GM18526 (cell line): ENCODE results near the gene SERPINA3.

Experiments
- POLR2A ChIP-seq: IDR thresholded peaks from 3 replicates; pipeline ENCODE4 v1.6.1; 2011; ENCODE audit not compliant: insufficient read length; ENCODE audit errors: extremely low read depth

Gene SERPINA3

DNA sequence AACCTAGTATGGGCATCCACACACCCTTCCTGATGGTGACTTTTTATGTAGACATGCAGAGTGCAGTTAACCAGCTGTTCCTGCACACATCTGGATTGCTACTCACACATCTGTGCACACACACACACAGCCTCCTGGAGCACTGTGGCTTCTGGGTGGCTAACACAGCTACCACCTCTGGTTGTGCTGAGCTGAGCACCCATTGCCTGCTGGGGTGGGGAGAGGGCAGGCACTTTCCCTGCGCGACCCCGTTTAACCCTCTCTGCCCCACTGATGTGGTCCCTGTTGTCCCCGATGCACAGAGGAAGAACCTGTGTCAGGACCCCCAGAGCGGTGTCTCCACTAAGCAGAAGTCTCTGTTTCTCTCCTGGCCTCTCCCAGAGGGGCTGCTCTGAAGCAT lies 14.4 kb upstream of the SERPINA3 start:
- no peak for TF ChIP-seq POLR2A

- TF ChIP-seq POLR2A: no peak
Measured at GRCh38 chr14:94598506-94598815, 13.7 kb upstream of the SERPINA3 start.

- TF ChIP-seq POLR2A: no peak
Measured at GRCh38 chr14:94598816-94599655, 13.2 kb upstream of the SERPINA3 start.

GRCh38 chr14:94599656-94600004 lies 12.6 kb upstream of the SERPINA3 start:
- TF ChIP-seq POLR2A: no peak

GRCh38 chr14:94600148-94600545 lies 12.0 kb upstream of the SERPINA3 start:
- no peak for TF ChIP-seq POLR2A

DNA sequence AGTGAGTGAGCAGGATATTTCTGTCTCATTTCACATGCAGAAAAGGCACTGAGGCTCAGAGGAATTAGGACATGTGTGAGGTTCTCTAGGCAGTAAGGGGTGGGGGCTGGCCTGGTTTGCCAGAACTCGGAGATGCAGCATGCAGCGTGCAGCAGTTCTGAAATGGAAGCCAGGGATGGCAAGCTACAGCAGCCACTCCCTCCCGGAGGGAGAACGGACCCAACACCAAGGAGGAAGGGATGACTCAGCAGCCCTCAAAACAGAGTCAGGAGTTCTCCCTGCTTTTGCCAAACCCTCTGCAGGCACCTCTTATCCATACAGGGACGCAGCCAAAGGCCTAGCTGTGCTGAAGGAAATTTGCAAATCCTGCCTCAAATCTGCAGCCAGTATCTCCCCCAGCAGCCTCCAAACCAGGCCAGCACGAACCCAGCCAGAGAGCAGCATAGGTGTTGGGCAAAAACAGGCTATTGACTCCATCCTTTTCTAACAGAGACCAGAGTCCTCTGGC lies 10.3 kb upstream of the SERPINA3 start:
- TF ChIP-seq POLR2A: no peak

GRCh38 chr14:94602722-94603121 lies 9.5 kb upstream of the SERPINA3 start:
- TF ChIP-seq POLR2A: no peak

- TF ChIP-seq POLR2A: no peak
Measured at GRCh38 chr14:94605361-94605760, 6.8 kb upstream of the SERPINA3 start.

DNA sequence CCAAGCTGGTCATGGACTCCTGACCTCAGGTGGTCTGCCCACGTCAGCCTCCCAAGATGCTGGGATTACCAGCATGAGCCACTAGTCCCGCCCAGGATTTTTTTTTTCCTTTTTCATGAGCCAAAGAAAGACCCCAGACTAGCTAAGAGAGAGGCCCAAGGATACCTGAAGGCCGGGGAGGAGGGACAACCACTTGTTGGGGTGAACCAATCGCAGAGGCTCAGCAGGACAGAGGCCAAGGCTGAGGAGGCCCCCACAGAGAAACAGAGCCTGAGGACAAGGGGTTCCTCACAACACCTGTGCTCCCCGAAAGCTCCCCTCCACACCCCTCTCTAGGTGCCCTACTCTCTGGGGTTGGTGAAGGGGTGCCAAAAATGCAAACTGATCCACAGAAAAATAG lies 1.0 kb upstream of the SERPINA3 start:
- no peak for TF ChIP-seq POLR2A

GRCh38 chr14:94612580-94613554 lies 676 bp downstream of the SERPINA3 start:
- no peak for TF ChIP-seq POLR2A

DNA sequence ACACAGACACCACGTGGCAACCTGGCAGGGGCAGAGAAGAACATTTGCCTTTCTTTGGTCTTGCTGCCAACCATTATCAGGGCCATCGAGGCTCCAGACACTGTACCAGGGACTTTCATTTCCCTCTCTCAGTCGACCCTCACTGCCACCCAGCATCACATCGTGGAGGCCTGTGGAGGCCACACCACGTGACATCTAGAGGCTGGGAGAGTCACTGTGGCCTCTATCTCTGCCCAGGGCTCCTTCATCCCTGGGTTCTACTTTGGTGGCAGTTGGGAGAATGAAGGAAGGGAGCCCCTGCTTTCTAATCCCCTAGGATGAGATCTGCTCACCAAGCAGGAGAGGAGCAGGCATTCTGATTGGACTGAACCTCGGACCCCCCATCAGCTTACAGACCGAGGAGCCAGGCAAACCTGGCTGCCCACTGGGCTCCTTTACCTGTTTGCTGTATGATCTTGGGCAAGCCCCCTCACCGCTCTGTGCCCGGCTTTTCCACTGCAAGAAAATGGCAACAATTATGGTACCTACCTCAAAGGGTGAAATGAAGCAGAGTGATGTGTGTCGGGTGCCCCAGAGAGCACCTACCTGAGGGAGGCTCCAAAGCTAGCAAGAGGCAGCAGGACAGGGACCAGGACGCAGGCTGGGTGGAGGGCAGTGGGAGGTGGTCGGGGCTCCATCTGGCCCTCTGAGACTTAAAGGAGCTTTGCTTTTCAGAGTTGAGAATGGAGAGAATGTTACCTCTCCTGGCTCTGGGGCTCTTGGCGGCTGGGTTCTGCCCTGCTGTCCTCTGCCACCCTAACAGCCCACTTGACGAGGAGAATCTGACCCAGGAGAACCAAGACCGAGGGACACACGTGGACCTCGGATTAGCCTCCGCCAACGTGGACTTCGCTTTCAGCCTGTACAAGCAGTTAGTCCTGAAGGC lies 1.8 kb downstream of the SERPINA3 start:
- TF ChIP-seq POLR2A: no peak

DNA sequence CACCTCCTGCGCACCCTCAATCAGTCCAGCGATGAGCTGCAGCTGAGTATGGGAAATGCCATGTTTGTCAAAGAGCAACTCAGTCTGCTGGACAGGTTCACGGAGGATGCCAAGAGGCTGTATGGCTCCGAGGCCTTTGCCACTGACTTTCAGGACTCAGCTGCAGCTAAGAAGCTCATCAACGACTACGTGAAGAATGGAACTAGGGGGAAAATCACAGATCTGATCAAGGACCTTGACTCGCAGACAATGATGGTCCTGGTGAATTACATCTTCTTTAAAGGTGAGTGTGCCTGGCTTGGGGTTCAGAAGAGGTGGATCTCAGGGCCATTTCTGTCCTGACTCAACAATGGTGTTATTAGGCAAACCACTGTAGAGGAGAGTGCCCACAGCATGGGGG lies 2.6 kb downstream of the SERPINA3 start:
- TF ChIP-seq POLR2A: no peak

DNA sequence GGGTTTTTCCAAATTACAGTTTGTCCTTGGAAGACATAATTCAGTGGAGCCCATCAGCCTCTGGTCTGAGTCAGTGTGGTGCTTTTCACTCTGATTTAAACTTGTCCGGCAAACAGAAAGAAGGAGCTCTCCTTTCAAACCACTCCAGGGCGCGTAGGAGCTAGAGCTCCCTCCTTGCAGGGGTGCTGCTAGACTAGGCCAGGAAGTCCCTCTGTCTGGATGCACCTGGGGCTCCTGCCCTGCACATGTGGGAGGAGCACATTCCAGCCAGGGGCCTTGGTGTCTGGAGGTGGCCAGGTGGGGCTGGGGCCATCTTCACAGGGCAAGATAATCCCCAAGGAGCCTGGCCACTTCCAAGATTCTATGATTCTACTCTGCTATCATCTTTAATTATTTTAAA lies 3.1 kb downstream of the SERPINA3 start:
- TF ChIP-seq POLR2A: no peak

DNA sequence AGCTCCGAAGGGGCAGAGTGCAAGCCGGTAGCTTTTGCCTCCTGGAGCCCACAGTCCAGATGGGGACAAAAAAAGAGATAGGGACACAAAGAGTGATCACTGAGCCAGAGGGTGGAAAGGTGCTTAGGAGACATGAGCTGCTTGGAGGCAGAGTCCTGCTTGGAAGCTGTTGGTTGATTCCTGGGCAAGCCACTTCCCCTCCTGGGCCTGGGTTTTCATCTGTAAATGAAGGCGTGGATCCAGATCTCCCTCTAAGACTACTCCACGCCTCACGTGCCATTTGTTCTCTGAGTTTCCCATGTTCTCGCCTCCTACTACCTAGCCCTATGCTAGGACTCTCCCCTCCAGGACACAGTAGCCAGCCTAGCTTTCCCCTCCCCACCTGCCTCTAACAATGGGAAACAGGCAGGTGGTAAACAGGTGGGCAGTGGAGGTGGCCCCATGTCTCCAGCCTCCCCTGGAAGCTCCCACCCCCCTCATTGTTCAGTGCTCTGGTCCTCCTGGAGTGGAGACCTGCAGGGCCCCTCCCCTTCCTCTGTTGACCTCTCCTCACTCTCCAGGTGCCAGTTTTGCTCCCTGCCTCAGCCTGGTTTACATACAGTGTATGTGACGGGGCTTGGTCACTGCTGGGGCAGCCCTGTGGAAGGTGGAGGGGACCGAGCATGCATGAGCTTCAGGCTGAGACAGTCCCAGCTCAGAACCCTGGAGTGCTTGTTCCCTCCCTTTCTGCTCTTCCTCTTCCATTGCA lies 3.8 kb downstream of the SERPINA3 start:
- TF ChIP-seq POLR2A: no peak
